Calu3 (cell line): ENCODE measurements around the gene DCC. TPM values are rescaled to one million over a fixed set of nuclear protein-coding genes. Genes with fewer than 3 reads are reported as not detected.
A peak's percentile ranks its signal among the peaks of the same experiment; 100 is the strongest.

Experiments used
- Bru-seq: library from RNA; stranded (reverse); fragments of 400-500 nt; gene quantifications from one replicate; lab custom pipeline; 2021; lab: Mats Ljungman, UMichigan
- BruChase-seq, 2 experiments: library from RNA; stranded (reverse); fragments of 400-500 nt; gene quantifications; one replicate each; lab custom pipeline; 2021; lab: Mats Ljungman, UMichigan
- BruUV-seq: library from RNA; stranded (reverse); fragments of 400-500 nt; replicated peaks from 2 replicates; lab custom pipeline; 2021; lab: Mats Ljungman, UMichigan
- CTCF ChIA-PET: fragments of 300-600 bp; sonication (Branson Sonifier 250); formaldehyde crosslinking; loops from one replicate; lab custom pipeline; 2022; ENCODE audit warnings: antibody characterized with exemption; lab: Charles Lee
- DNase-seq: peaks from one replicate; pipeline ENCODE4 v3.0.0; 2022
- H3K27ac Mint-ChIP-seq: one replicate; pipeline ENCODE4 v1.8.0; 2022; ENCODE audit warnings: mixed read lengths; ENCODE audit not compliant: unreplicated experiment
- H3K27me3 Mint-ChIP-seq: one replicate; pipeline ENCODE4 v1.8.0; 2022; ENCODE audit warnings: mixed read lengths; ENCODE audit not compliant: unreplicated experiment
- H3K36me3 Mint-ChIP-seq: one replicate; pipeline ENCODE4 v1.8.0; 2022; ENCODE audit warnings: mild to moderate bottlenecking, moderate library complexity, mixed read lengths; ENCODE audit not compliant: insufficient read depth, unreplicated experiment
- H3K4me1 Mint-ChIP-seq: one replicate; pipeline ENCODE4 v1.8.0; 2022; ENCODE audit warnings: mild to moderate bottlenecking, low read depth, mixed read lengths; ENCODE audit not compliant: unreplicated experiment
- H3K4me3 Mint-ChIP-seq: one replicate; pipeline ENCODE4 v1.8.0; 2022; ENCODE audit warnings: mild to moderate bottlenecking, low read depth, moderate library complexity, mixed read lengths; ENCODE audit not compliant: unreplicated experiment
- H3K9me3 Mint-ChIP-seq: one replicate; pipeline ENCODE4 v1.8.0; 2022; ENCODE audit warnings: low read depth, mixed read lengths; ENCODE audit not compliant: unreplicated experiment
- CTCF ChIP-seq: fragments of 200-600 bp; IDR thresholded peaks from one replicate; pipeline ENCODE4 v1.8.0; 2022; ENCODE audit warnings: antibody characterized with exemption; ENCODE audit not compliant: unreplicated experiment
- intact Hi-C: fragments of 100-400 bp; cut with micrococcal nuclease; formaldehyde crosslinking; loops from one replicate; pipeline ENCODE4 v1.10.0; 2022; ENCODE audit not compliant: unreplicated experiment
- long read RNA-seq: library from polyadenylated mRNA; stranded (forward); transcript quantifications from one replicate; pipeline ENCODE4 v2.0.0, GENCODE V29; 2022
- total RNA-seq: library from RNA; stranded (reverse); gene quantifications from 2 replicates; pipeline ENCODE4 v1.2.3, GENCODE V29; 2022

DCC gene
- total RNA-seq (not detected in 2 replicates), Bru-seq, nascent RNA (percentile 0 among the genes with signal in this experiment), BruChase-seq, experiment 1, labeled RNA remaining after a 6-hour chase (percentile 0 among the genes with signal in this experiment), BruChase-seq, experiment 2, labeled RNA remaining after a 2-hour chase (percentile 0 among the genes with signal in this experiment)
- long read RNA-seq, result 0 reads

- no peak for TF ChIP-seq CTCF
- Mint-ChIP-seq H3K9me3 (no peaks in the 10 kb centered on the region), H3K36me3 (no peaks in the 10 kb centered on the region), H3K27me3 (peaks cover 6% of the 10 kb centered on the region), H3K4me1 (no peaks in the 10 kb centered on the region), H3K4me3 (no peak within 1 kb of the TSS), H3K27ac (no peak within 1 kb of the TSS)
- CTCF ChIA-PET, result no interaction called here
- intact Hi-C loops, result no loop called here
- no TSS peak for BruUV-seq
- no peak for DNase-seq
These were observed at the start of gene DCC for GRCh38 chr18:52339891-52340371. DCC (plus strand) TSS chr18:52340197; CDS start chr18:52340788, 591 bp downstream.

- intact Hi-C loops, result no loop called here
- DNase-seq, result no peak
- CTCF ChIA-PET, result no interaction called here
- Mint-ChIP-seq H3K27me3 (peaks cover 48% of the 10 kb centered on the region), H3K4me3 (no peak overlapping the region), H3K36me3 (no peaks in the 10 kb centered on the region), H3K4me1 (peaks cover 27% of the 10 kb centered on the region), H3K9me3 (peaks cover 4% of the 10 kb centered on the region), H3K27ac (no peak overlapping the region)
- no TSS peak for BruUV-seq
- TF ChIP-seq CTCF, result no peak
These were observed 29.3 kb upstream of the DCC start for GRCh38 chr18:52310651-52311050.

- DNase-seq, result no peak
- no TSS peak for BruUV-seq
- Mint-ChIP-seq H3K9me3 (peaks cover 4% of the 10 kb centered on the region), H3K27ac (no peak overlapping the region), H3K4me1 (peaks cover 27% of the 10 kb centered on the region), H3K36me3 (no peaks in the 10 kb centered on the region), H3K4me3 (no peak overlapping the region), H3K27me3 (peaks cover 51% of the 10 kb centered on the region)
- CTCF ChIA-PET, result no interaction called here
- intact Hi-C loops, result no loop called here
- no peak for TF ChIP-seq CTCF
These were observed 28.7 kb upstream of the DCC start for GRCh38 chr18:52311331-52311730.

- peaks cover 3% of the 10 kb centered on the region for H3K9me3 Mint-ChIP-seq
- H3K4me1 Mint-ChIP-seq, result peaks cover 27% of the 10 kb centered on the region
- H3K27me3 Mint-ChIP-seq, result peaks cover 50% of the 10 kb centered on the region
- intact Hi-C loops, result no loop called here
- DNase-seq, result no peak
- peak overlapping the region; percentile 35 for H3K27ac Mint-ChIP-seq
- CTCF ChIA-PET, result no interaction called here
- H3K4me3 Mint-ChIP-seq, result peak overlapping the region; percentile 23
- H3K36me3 Mint-ChIP-seq, result no peaks in the 10 kb centered on the region
- TF ChIP-seq CTCF, result no peak
- no TSS peak for BruUV-seq
These were observed 27.7 kb upstream of the DCC start for GRCh38 chr18:52312346-52312745.
